Astrocyte (in vitro differentiated cells and primary cell): ENCODE data around the gene UFD1.

Experiments
- CTCF ChIP-seq: IDR thresholded peaks from 2 replicates; pipeline ENCODE4 v1.5.1; 2011; ENCODE audit warnings: low read depth, mild to moderate bottlenecking, inconsistent platforms, low read length, moderate library complexity; ENCODE audit not compliant: insufficient read depth
- EZH2 ChIP-seq: IDR thresholded peaks from 2 replicates; pipeline ENCODE4 v1.6.1; 2012; ENCODE audit warnings: mild to moderate bottlenecking, low read length, inconsistent platforms; ENCODE audit not compliant: insufficient read depth

GRCh38 chr22:19430890-19431541, 48.0 kb downstream of the UFD1 start:
- TF ChIP-seq CTCF (peak; percentile 11), EZH2 (no peak)
